Osteocyte (in vitro differentiated cells): ENCODE results near the gene ATP11A. TPM values are rescaled to one million over a fixed set of nuclear protein-coding genes. Genes with fewer than 3 reads are reported as not detected.

Experiments used
- DNase-seq: peaks from one replicate; pipeline ENCODE4 v3.0.0; 2021; ENCODE audit warnings: mixed read lengths; ENCODE audit not compliant: unreplicated experiment; ENCODE audit errors: extremely low spot score
- H3K27ac Mint-ChIP-seq: one replicate; pipeline ENCODE4 v1.8.0; 2021; ENCODE audit warnings: mild to moderate bottlenecking, mixed read lengths; ENCODE audit not compliant: unreplicated experiment
- H3K27me3 Mint-ChIP-seq: one replicate; pipeline ENCODE4 v1.8.0; 2021; ENCODE audit warnings: mixed read lengths; ENCODE audit not compliant: unreplicated experiment
- H3K36me3 Mint-ChIP-seq: one replicate; pipeline ENCODE4 v1.8.0; 2021; ENCODE audit warnings: mixed read lengths; ENCODE audit not compliant: unreplicated experiment
- H3K4me1 Mint-ChIP-seq: one replicate; pipeline ENCODE4 v1.8.0; 2021; ENCODE audit warnings: mixed read lengths; ENCODE audit not compliant: unreplicated experiment
- H3K4me3 Mint-ChIP-seq: one replicate; pipeline ENCODE4 v1.8.0; 2021; ENCODE audit warnings: mild to moderate bottlenecking, moderate library complexity, mixed read lengths; ENCODE audit not compliant: unreplicated experiment
- H3K9me3 Mint-ChIP-seq: one replicate; pipeline ENCODE4 v1.8.0; 2021; ENCODE audit warnings: mixed read lengths; ENCODE audit not compliant: unreplicated experiment
- CTCF ChIP-seq: fragments of 200-600 bp; sonication (generic); IDR thresholded peaks from 2 replicates; pipeline ENCODE4 v1.5.0; 2021; ENCODE audit warnings: antibody characterized with exemption, mild to moderate bottlenecking, moderate library complexity
- total RNA-seq: library from RNA; stranded (reverse); gene quantifications from 2 replicates; pipeline ENCODE4 v1.2.1, GENCODE V29; 2021

ATP11A gene
- total RNA-seq, 1 donor from 2014 or later: 15.7 TPM

GRCh38 chr13:112802802-112803195 is 113.0 kb downstream of the ATP11A start:
- H3K27me3 Mint-ChIP-seq: no peaks in the 10 kb centered on the region
- H3K4me1 Mint-ChIP-seq: no peaks in the 10 kb centered on the region
- no peak for TF ChIP-seq CTCF
- H3K27ac Mint-ChIP-seq: no peak overlapping the region
- H3K9me3 Mint-ChIP-seq: peaks cover 19% of the 10 kb centered on the region
- H3K36me3 Mint-ChIP-seq: peaks cover 4% of the 10 kb centered on the region
- H3K4me3 Mint-ChIP-seq: no peak overlapping the region
- DNase-seq: no peak

GRCh38 chr13:112803422-112803821 is 113.6 kb downstream of the ATP11A start:
- Mint-ChIP-seq H3K36me3 (peaks cover 4% of the 10 kb centered on the region), H3K27me3 (no peaks in the 10 kb centered on the region), H3K27ac (no peak overlapping the region), H3K4me3 (no peak overlapping the region), H3K4me1 (no peaks in the 10 kb centered on the region), H3K9me3 (peaks cover 19% of the 10 kb centered on the region)
- DNase-seq: no peak
- no peak for TF ChIP-seq CTCF

GRCh38 chr13:112804374-112804773 is 114.5 kb downstream of the ATP11A start:
- Mint-ChIP-seq H3K4me3 (no peak overlapping the region), H3K4me1 (no peaks in the 10 kb centered on the region), H3K9me3 (peaks cover 11% of the 10 kb centered on the region), H3K27me3 (no peaks in the 10 kb centered on the region), H3K36me3 (peaks cover 4% of the 10 kb centered on the region), H3K27ac (no peak overlapping the region)
- DNase-seq: no peak
- no peak for TF ChIP-seq CTCF

- Mint-ChIP-seq H3K9me3 (no peaks in the 10 kb centered on the region), H3K4me3 (no peak overlapping the region), H3K27ac (no peak overlapping the region), H3K27me3 (no peaks in the 10 kb centered on the region), H3K36me3 (no peaks in the 10 kb centered on the region), H3K4me1 (no peaks in the 10 kb centered on the region)
- TF ChIP-seq CTCF: no peak
- DNase-seq: no peak
Measured at GRCh38 chr13:112806739-112807652, 117.2 kb downstream of the ATP11A start.

GRCh38 chr13:112807653-112808376 is 118.0 kb downstream of the ATP11A start:
- Mint-ChIP-seq H3K27me3 (no peaks in the 10 kb centered on the region), H3K36me3 (no peaks in the 10 kb centered on the region), H3K9me3 (no peaks in the 10 kb centered on the region), H3K4me1 (no peaks in the 10 kb centered on the region), H3K27ac (no peak overlapping the region), H3K4me3 (no peak overlapping the region)
- no peak for TF ChIP-seq CTCF
- DNase-seq: no peak
